ENCODE measurements around the gene FILIP1L. TPM values are rescaled to one million over a fixed set of nuclear protein-coding genes. Genes with fewer than 3 reads are reported as not detected.

Gene FILIP1L
- total RNA-seq, 2 donors from 2014 or later, result 9.5 to 28.2 TPM

DNA sequence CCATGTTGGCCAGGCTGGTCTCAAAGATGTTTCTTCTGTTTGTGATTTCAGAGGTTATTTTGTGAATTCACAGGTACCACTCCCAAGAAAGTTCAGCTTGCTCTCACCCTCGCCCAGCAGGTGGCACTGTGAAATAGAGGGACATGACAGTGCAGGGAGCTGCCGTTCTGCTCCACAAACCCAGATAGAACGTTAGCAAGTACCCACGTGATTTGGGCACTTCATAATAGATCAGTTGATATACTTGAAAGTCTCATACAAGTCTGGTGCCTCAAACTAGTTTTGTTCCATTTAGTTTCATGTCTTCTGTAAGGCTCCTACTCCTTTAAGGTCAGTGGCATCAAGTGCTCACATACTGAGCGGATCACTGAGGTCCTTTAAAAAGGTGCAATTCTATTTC is 45.5 kb downstream of the FILIP1L start:
- DNase-seq (ENCODE audit: low spot score), result peak; percentile 48
- peaks cover 3% of the 10 kb centered on the region for H3K4me1 ChIP-seq (replicated peaks)
- no peaks in the 10 kb centered on the region for H3K9me3 ChIP-seq
- H3K27ac ChIP-seq, result no peak overlapping the region
- H3K36me3 ChIP-seq, result no peaks in the 10 kb centered on the region
- H3K4me3 ChIP-seq, result no peak overlapping the region
- 15% methylated on average over 5 of the region's 5 CpGs for WGBS
- intact Hi-C loops (cut with DNase I), result loop anchor here (2.0 to 5.0 kb wide), 2 partner anchors 186 to 227 kb away; no protein-coding TSS in a partner anchor
- H3K27me3 ChIP-seq (replicated peaks; ENCODE audit: insufficient read depth), result no peaks in the 10 kb centered on the region
- TF ChIP-seq POLR2AphosphoS5 (IDR thresholded peaks at IDR 0.05), result no peak
- TF ChIP-seq CTCF (IDR thresholded peaks at IDR 0.05), result peak; percentile 60 to 68 (median 68)

DNA sequence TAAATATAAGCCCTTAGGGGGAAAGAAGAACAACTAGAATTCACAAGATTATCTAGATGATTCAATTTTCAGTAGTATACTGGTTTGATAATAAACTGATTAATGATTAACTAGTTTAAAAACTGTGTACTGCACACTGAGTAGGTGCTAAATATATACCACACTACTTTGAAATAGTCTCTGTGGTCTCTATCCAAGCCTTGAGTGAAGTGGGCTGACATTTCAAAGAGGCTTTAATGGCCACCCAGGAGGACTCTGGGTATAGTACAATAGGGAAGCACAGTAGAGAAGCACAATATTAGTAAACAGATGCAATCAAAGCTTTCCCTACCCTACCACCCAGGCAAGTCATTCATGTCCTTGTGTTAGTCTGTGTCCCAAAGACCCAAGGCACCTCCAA is 46.7 kb downstream of the FILIP1L start:
- intact Hi-C loops (cut with DNase I), result loop anchor here (5.0 kb wide), 1 partner anchor 225 kb away; no protein-coding TSS in a partner anchor
- no peaks in the 10 kb centered on the region for H3K27me3 ChIP-seq (replicated peaks; ENCODE audit: insufficient read depth)
- peaks cover 3% of the 10 kb centered on the region for H3K4me1 ChIP-seq (replicated peaks)
- TF ChIP-seq CTCF (IDR thresholded peaks at IDR 0.05) (no peak), POLR2A (IDR thresholded peaks at IDR 0.05) (no peak), POLR2AphosphoS5 (IDR thresholded peaks at IDR 0.05) (no peak)
- H3K36me3 ChIP-seq, result no peaks in the 10 kb centered on the region
- DNase-seq (ENCODE audit: low spot score), result no peak
- H3K4me3 ChIP-seq, result no peak overlapping the region
- no peaks in the 10 kb centered on the region for H3K9me3 ChIP-seq
- no peak overlapping the region for H3K27ac ChIP-seq

GRCh38 chr3:100063929-100064461 is 50.3 kb downstream of the FILIP1L start:
- H3K27me3 ChIP-seq (replicated peaks; ENCODE audit: insufficient read depth), result no peaks in the 10 kb centered on the region
- H3K4me3 ChIP-seq, result no peak overlapping the region
- no peak for DNase-seq (ENCODE audit: low spot score)
- intact Hi-C loops (cut with DNase I), result no loop called here
- H3K36me3 ChIP-seq, result no peaks in the 10 kb centered on the region
- 62% methylated on average over 7 of the region's 7 CpGs for WGBS
- TF ChIP-seq CTCF (IDR thresholded peaks at IDR 0.05) (no peak), POLR2AphosphoS5 (IDR thresholded peaks at IDR 0.05) (no peak), POLR2A (IDR thresholded peaks at IDR 0.05) (no peak)
- H3K27ac ChIP-seq, result no peak overlapping the region
- peaks cover under 1% of the 10 kb centered on the region for H3K4me1 ChIP-seq (replicated peaks)
- no peaks in the 10 kb centered on the region for H3K9me3 ChIP-seq

GRCh38 chr3:100062665-100063064 is 51.6 kb downstream of the FILIP1L start:
- H3K4me1 ChIP-seq (replicated peaks), result no peaks in the 10 kb centered on the region
- DNase-seq (ENCODE audit: low spot score), result no peak
- H3K27me3 ChIP-seq (replicated peaks; ENCODE audit: insufficient read depth), result no peaks in the 10 kb centered on the region
- no peaks in the 10 kb centered on the region for H3K36me3 ChIP-seq
- H3K4me3 ChIP-seq, result no peak overlapping the region
- H3K9me3 ChIP-seq, result no peaks in the 10 kb centered on the region
- 75% methylated on average over 4 of the region's 4 CpGs for WGBS
- intact Hi-C loops (cut with DNase I), result no loop called here
- TF ChIP-seq CTCF (IDR thresholded peaks at IDR 0.05) (no peak), POLR2AphosphoS5 (IDR thresholded peaks at IDR 0.05) (no peak), POLR2A (IDR thresholded peaks at IDR 0.05) (no peak)
- no peak overlapping the region for H3K27ac ChIP-seq

DNA sequence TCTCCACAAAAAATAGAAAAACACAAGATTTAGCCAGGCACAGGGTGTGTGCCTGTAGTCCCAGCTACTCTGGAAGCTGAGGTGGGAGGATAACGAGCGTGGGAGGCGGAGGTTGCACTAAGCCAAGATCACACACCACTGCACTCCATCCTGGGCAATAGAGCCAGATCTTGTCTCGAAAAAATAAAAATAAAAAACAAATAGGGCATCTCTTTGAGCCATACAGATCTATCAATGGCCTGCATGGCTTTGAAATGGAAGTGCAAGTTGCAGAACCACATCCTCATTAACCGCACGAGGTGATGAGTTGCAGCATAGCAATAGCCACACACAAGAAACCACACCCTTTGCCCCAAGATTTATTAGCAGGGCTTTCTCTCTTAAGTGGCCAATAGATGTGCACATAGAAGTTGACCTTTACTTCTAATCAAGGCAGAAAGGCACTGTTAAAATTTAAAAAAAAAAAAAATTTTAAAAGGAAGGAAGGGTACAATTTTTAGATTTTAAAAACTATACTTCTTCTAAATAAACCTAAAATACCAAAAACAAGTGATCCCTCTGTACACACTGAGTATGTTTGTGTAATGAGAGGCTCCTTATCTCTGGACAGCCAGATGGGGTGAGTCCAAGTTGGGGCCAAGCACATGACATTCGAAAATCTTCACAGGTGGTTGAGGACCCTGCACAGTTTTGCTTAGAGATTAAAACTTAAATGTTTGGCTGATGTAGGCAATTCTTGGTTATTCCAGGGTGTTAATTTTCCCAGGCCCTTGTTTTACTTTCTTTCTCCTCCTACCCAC is 53.4 kb downstream of the FILIP1L start:
- Histone ChIP-seq H3K27ac (no peak overlapping the region), H3K4me3 (no peak overlapping the region), H3K4me1 (replicated peaks) (no peaks in the 10 kb centered on the region), H3K36me3 (no peaks in the 10 kb centered on the region), H3K27me3 (replicated peaks; ENCODE audit: insufficient read depth) (no peaks in the 10 kb centered on the region), H3K9me3 (no peaks in the 10 kb centered on the region)
- 86% methylated on average over 7 of the region's 7 CpGs for WGBS
- DNase-seq (ENCODE audit: low spot score), result no peak
- intact Hi-C loops (cut with DNase I), result no loop called here
- TF ChIP-seq POLR2A (IDR thresholded peaks at IDR 0.05), result no peak
- no peak for TF ChIP-seq CTCF (IDR thresholded peaks at IDR 0.05)
- TF ChIP-seq POLR2AphosphoS5 (IDR thresholded peaks at IDR 0.05), result no peak
